IMR-90 (cell line): ENCODE data around the gene LRRC56. TPM values are rescaled to one million over a fixed set of nuclear protein-coding genes. Genes with fewer than 3 reads are reported as not detected.
A peak's percentile ranks its signal among the peaks of the same experiment; 100 is the strongest.

Source experiments
- ATAC-seq: fragments of 200-7000 bp; cut with Tn5 transposase; 2 replicates; pipeline ENCODE4 v1.9.1; 2020; ENCODE audit warnings: low read depth, mild to moderate bottlenecking, moderate library complexity
- BruUV-seq: library from RNA; stranded (reverse); fragments of 400-500 nt; replicated peaks from 2 replicates; lab custom pipeline; 2021; lab: Mats Ljungman, UMichigan
- CTCF ChIA-PET: fragments of 300-600 bp; formaldehyde crosslinking; extraction: SDS; loops from one replicate; lab custom pipeline; 2021; ENCODE audit warnings: antibody characterized with exemption; lab: Yijun Ruan, JAX
- POLR2A ChIA-PET: fragments of 300-600 bp; sonication (Branson Sonifier 250); formaldehyde crosslinking; loops from one replicate; lab custom pipeline; 2022; ENCODE audit warnings: antibody characterized with exemption; ENCODE audit not compliant: unreplicated experiment; lab: Charles Lee
- DNase-seq: peaks from one replicate; pipeline ENCODE4 v3.0.0; 2013
- H2AFZ ChIP-seq: replicated peaks from 2 replicates; pipeline ENCODE3; 2013; ENCODE audit warnings: low read length, mild to moderate bottlenecking; ENCODE audit not compliant: poor library complexity
- H2AK5ac ChIP-seq: 2 replicates; pipeline ENCODE4 v1.6.1; 2013; ENCODE audit warnings: low read depth, low read length, inconsistent platforms
- H2AK9ac ChIP-seq: replicated peaks from 2 replicates; pipeline ENCODE3; 2013; ENCODE audit warnings: mild to moderate bottlenecking, low read depth, low read length, moderate library complexity; ENCODE audit not compliant: poor library complexity
- H2BK120ac ChIP-seq: 2 replicates; pipeline ENCODE4 v1.6.1; 2013; ENCODE audit warnings: low read depth, low read length, inconsistent platforms
- H2BK15ac ChIP-seq: 3 replicates; pipeline ENCODE4 v1.6.1; 2013; ENCODE audit warnings: low read depth, low read length, inconsistent platforms
- H2BK20ac ChIP-seq: 2 replicates; pipeline ENCODE4 v1.6.1; 2013; ENCODE audit warnings: low read depth, mild to moderate bottlenecking, inconsistent platforms, low read length, moderate library complexity
- H2BK5ac ChIP-seq: 2 replicates; pipeline ENCODE4 v1.6.1; 2013; ENCODE audit warnings: mild to moderate bottlenecking, low read depth, low read length, inconsistent platforms; ENCODE audit not compliant: poor library complexity, severe bottlenecking
- H3K14ac ChIP-seq: replicated peaks from 2 replicates; pipeline ENCODE4 v1.6.1; 2013; ENCODE audit warnings: low read depth, low read length, inconsistent platforms
- H3K18ac ChIP-seq: 2 replicates; pipeline ENCODE4 v1.6.1; 2013; ENCODE audit warnings: low read depth, low read length, control low read depth
- H3K23ac ChIP-seq: 2 replicates; pipeline ENCODE4 v1.6.1; 2013; ENCODE audit warnings: low read depth, low read length, inconsistent platforms
- H3K27ac ChIP-seq: 2 replicates; pipeline ENCODE4 v1.5.1; 2013; ENCODE audit warnings: mild to moderate bottlenecking, control low read depth, low read length; ENCODE audit not compliant: insufficient read depth
- H3K27me3 ChIP-seq: 2 replicates; pipeline ENCODE4 v1.6.1; 2013; ENCODE audit warnings: low read length; ENCODE audit not compliant: control insufficient read depth, insufficient read depth
- H3K36me3 ChIP-seq: 2 replicates; pipeline ENCODE4 v1.6.1; 2013; ENCODE audit warnings: low read length, mixed read lengths; ENCODE audit not compliant: control insufficient read depth, insufficient read depth
- H3K4ac ChIP-seq: 2 replicates; pipeline ENCODE4 v1.6.1; 2013; ENCODE audit warnings: low read depth, low read length, inconsistent platforms
- H3K4me1 ChIP-seq: 2 replicates; pipeline ENCODE4 v1.6.1; 2013; ENCODE audit warnings: low read length, mixed read lengths; ENCODE audit not compliant: control insufficient read depth, insufficient read depth
- H3K4me2 ChIP-seq: 2 replicates; pipeline ENCODE4 v1.6.1; 2013; ENCODE audit warnings: low read depth, mild to moderate bottlenecking, control low read depth, low read length, moderate library complexity
- H3K4me3 ChIP-seq: 2 replicates; pipeline ENCODE4 v1.5.1; 2013; ENCODE audit warnings: low read depth, mild to moderate bottlenecking, control low read depth, low read length, moderate library complexity; ENCODE audit not compliant: insufficient read depth
- H3K56ac ChIP-seq: 2 replicates; pipeline ENCODE4 v1.6.1; 2013; ENCODE audit warnings: low read length, inconsistent platforms; ENCODE audit not compliant: insufficient read depth; ENCODE audit errors: extremely low read depth
- H3K79me1 ChIP-seq, 2 experiments: 2 replicates each; pipeline ENCODE4 v1.6.1; 2013; ENCODE audit warnings: low read length in 2 of 2, inconsistent platforms in 1 of 2, low read depth in 1 of 2
- H3K9ac ChIP-seq: 2 replicates; pipeline ENCODE4 v1.6.1; 2013; ENCODE audit warnings: low read depth, low read length, control low read depth
- H3K9me1 ChIP-seq: 2 replicates; pipeline ENCODE4 v1.6.1; 2013; ENCODE audit warnings: low read length, inconsistent platforms; ENCODE audit not compliant: insufficient read depth
- H3K9me3 ChIP-seq: 2 replicates; pipeline ENCODE4 v1.6.1; 2013; ENCODE audit warnings: low read length; ENCODE audit not compliant: control insufficient read depth, insufficient read depth
- H4K20me1 ChIP-seq: 2 replicates; pipeline ENCODE4 v1.6.1; 2013; ENCODE audit warnings: low read length, inconsistent platforms; ENCODE audit not compliant: insufficient read depth
- H4K5ac ChIP-seq: 2 replicates; pipeline ENCODE4 v1.6.1; 2013; ENCODE audit warnings: mild to moderate bottlenecking, low read depth, low read length, control low read depth
- H4K8ac ChIP-seq, 2 experiments: 2 replicates each; pipeline ENCODE4 v1.6.1; 2013; ENCODE audit warnings: low read depth in 2 of 2, low read length in 2 of 2, control low read depth in 1 of 2, inconsistent platforms in 1 of 2
- H4K91ac ChIP-seq: 2 replicates; pipeline ENCODE4 v1.6.1; 2013; ENCODE audit warnings: low read depth, low read length, inconsistent platforms; ENCODE audit not compliant: insufficient read depth
- BHLHE40 ChIP-seq: fragments of 150-350 bp; IDR thresholded peaks from 2 replicates; pipeline ENCODE4 v1.6.1; 2016; ENCODE audit warnings: mild to moderate bottlenecking, low read depth, low read length
- FOS ChIP-seq: fragments of 150-350 bp; IDR thresholded peaks from 2 replicates; pipeline ENCODE4 v1.6.1; 2016; ENCODE audit warnings: low read depth, low read length
- MAZ ChIP-seq: IDR thresholded peaks from 2 replicates; pipeline ENCODE4 v1.6.1; 2012; ENCODE audit warnings: low read depth, mild to moderate bottlenecking, low read length, improper control_type of control experiment, moderate library complexity, borderline replicate concordance
- POLR2A ChIP-seq: IDR thresholded peaks from 2 replicates; pipeline ENCODE4 v1.6.1; 2012; ENCODE audit warnings: mild to moderate bottlenecking, low read depth, low read length
- SMC3 ChIP-seq: fragments of 150-350 bp; IDR thresholded peaks from 2 replicates; pipeline ENCODE4 v1.6.1; 2016; ENCODE audit warnings: low read depth, mild to moderate bottlenecking, antibody characterized with exemption, low read length, moderate library complexity
- WGBS, 2 experiments: methylation state at CpG; one replicate each; pipeline versions ENCODE4 v1.1.5 to v1.1.7; 2013; ENCODE audit warnings: missing lambda C conversion rate in 2 of 2; ENCODE audit not compliant: insufficient read length in 1 of 2; ENCODE audit errors: extremely low coverage in 2 of 2; 5-methylcytosine and 5-hydroxymethylcytosine counted together
- dilution Hi-C: fragments of 300-500 bp; cut with HindIII; formaldehyde crosslinking; loops from one replicate; pipeline ENCODE4 v1.14.3; 2018; ENCODE audit warnings: low sequenced_read_pairs; ENCODE audit not compliant: unreplicated experiment
- in situ Hi-C: fragments of 300-500 bp; cut with MboI; formaldehyde crosslinking; loops from 3 replicates; pipeline ENCODE4 v1.14.3; 2019; ENCODE audit warnings: low sequenced_read_pairs, inconsistent platforms, mixed read lengths
- intact Hi-C: fragments of 100-400 bp; cut with micrococcal nuclease; formaldehyde crosslinking; loops from 2 replicates; pipeline ENCODE4 v1.10.0; 2022
- polyA plus RNA-seq, 3 experiments: library from polyadenylated mRNA; depleted of rRNA; stranded (reverse); fragments of >200 nt; gene quantifications; 2 replicates each; pipeline ENCODE4 v1.2.3, GENCODE V29; 2012; ENCODE audit warnings: low replicate concordance in 1 of 3
- total RNA-seq: library from RNA; depleted of rRNA; stranded (reverse); fragments of >200 nt; gene quantifications from 2 replicates; pipeline ENCODE4 v1.2.3, GENCODE V29; 2012
- TF ChIP-seq, protein P1 (sequence below): conservative IDR thresholded peaks from 2 replicates; pipeline ENCODE4 v1.5.1; 2012; ENCODE audit warnings: mild to moderate bottlenecking, low read depth, low read length, improper control_type of control experiment
- TF ChIP-seq, protein P2 (sequence below): fragments of 150-350 bp; IDR thresholded peaks from 2 replicates; pipeline ENCODE4 v1.6.1; 2017; ENCODE audit warnings: mild to moderate bottlenecking, antibody characterized with exemption, low read length, low read depth

The LRRC56 gene
- total and polyA plus RNA-seq, 2 of the 4 experiments (the other 2 are of a cell fraction): 0.36 to 1.3 TPM

DNA sequence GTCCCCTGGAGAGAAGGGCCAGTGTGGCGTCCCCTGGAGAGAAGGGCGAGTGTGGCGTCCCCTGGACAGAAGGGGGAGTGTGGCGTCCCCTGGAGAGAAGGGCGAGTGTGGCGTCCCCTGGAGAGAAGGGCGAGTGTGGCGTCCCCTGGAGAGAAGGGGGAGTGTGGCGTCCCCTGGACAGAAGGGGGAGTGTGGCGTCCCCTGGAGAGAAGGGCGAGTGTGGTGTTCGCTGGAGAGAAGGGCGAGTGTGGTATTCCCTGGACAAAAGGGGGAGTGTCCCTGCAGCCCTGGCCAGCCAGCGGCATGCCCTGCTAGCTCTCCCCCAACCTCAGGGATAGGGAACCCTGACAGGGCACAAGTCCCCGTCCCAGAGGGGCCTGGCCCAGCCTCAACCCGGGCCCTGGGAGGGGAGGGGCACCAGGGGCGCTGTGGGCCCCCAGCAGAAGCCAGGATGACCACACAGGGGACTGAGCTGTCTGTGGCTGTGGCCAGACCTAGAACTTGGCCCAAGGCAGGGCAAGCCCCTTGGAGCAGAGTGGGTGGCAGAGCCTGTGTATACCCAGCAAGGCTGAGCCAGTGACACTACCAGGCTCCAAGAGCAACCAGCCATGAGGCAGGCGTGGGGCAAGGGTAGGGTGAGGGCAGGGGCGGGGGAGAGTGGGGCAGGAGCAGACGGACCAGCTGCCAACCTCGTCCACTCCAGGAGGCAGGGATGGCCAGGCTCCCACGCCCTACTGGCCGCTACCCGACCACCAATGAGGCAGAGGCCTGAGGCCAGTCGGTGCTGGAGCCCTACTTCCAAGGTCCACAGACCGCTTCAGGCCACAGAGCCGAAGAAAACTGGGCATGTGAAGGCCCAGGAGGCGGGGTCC lies 6.1 kb upstream of the LRRC56 start (continued):
- TF ChIP-seq FOS (no peak), POLR2A (no peak)

DNA sequence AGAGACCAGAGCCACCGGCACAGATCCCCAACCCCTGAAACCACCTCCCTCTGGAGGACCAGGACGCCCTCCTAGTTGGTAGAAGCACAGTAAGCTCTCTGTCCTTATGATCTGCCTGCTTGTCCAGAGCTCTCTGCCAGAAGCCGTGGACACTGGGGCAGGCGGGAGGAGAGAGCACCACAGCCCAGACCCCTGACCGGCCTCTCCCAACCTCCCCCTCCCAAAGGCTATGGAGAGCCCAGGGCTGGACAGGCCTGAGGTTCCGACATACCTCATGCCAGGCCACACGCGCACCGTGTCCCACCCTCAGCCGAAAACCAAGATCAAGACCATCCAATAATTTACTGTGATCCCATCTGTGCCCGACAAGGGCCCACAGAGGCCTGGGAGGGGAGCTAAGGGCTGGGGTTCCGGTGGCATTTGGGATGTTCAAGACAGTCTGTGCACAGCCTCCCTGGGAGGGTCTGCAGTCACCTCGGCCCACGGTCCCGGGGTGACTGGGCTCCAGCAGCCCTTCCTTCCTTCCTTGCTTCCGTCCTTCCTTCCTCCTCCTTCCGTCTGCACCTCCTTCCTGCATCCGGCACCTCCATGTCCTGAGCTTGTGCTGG lies 5.3 kb upstream of the LRRC56 start:
- H3K36me3 ChIP-seq: peaks cover 24% of the 10 kb centered on the region; the same call in 1 of the 2 replicates
- H2BK20ac ChIP-seq: no peak overlapping the region
- peaks cover 2% of the 10 kb centered on the region; the same call in 1 of the 2 replicates for H3K9me1 ChIP-seq
- ATAC-seq (no peak), DNase-seq (no peak)
- peaks cover 8% of the 10 kb centered on the region for H3K4me1 ChIP-seq
- no peak overlapping the region for H3K9ac ChIP-seq
- ChIA-PET POLR2A (no interaction called here), CTCF (no interaction called here)
- H3K4me2 ChIP-seq: no peak overlapping the region
- WGBS, 2 experiments: 93% methylated on average over 3 of the region's 18 CpGs; no CpG with 5 or more reads in 1 of the 2 experiments
- H3K79me1 ChIP-seq: peaks cover 3 to 23% of the 10 kb centered on the region in 2 experiments; a peak in 3 of 4 replicates
- no TSS peak for BruUV-seq
- H4K91ac ChIP-seq: no peak overlapping the region
- H3K27me3 ChIP-seq: no peaks in the 10 kb centered on the region
- no peak overlapping the region for H3K4ac ChIP-seq
- no peak overlapping the region for H4K8ac ChIP-seq
- H3K4me3 ChIP-seq: no peak overlapping the region
- no peak overlapping the region for H2BK120ac ChIP-seq
- H3K27ac ChIP-seq: no peak overlapping the region
- H3K9me3 ChIP-seq: no peaks in the 10 kb centered on the region
- no peak overlapping the region for H2AFZ ChIP-seq
- no peak for TF ChIP-seq SMC3
- TF ChIP-seq POLR2A: no peak
- TF ChIP-seq, protein P1, sequence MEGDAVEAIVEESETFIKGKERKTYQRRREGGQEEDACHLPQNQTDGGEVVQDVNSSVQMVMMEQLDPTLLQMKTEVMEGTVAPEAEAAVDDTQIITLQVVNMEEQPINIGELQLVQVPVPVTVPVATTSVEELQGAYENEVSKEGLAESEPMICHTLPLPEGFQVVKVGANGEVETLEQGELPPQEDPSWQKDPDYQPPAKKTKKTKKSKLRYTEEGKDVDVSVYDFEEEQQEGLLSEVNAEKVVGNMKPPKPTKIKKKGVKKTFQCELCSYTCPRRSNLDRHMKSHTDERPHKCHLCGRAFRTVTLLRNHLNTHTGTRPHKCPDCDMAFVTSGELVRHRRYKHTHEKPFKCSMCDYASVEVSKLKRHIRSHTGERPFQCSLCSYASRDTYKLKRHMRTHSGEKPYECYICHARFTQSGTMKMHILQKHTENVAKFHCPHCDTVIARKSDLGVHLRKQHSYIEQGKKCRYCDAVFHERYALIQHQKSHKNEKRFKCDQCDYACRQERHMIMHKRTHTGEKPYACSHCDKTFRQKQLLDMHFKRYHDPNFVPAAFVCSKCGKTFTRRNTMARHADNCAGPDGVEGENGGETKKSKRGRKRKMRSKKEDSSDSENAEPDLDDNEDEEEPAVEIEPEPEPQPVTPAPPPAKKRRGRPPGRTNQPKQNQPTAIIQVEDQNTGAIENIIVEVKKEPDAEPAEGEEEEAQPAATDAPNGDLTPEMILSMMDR: no peak
- no peak for TF ChIP-seq MAZ
- TF ChIP-seq, protein P2, sequence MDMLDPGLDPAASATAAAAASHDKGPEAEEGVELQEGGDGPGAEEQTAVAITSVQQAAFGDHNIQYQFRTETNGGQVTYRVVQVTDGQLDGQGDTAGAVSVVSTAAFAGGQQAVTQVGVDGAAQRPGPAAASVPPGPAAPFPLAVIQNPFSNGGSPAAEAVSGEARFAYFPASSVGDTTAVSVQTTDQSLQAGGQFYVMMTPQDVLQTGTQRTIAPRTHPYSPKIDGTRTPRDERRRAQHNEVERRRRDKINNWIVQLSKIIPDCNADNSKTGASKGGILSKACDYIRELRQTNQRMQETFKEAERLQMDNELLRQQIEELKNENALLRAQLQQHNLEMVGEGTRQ: no peak
- TF ChIP-seq BHLHE40: no peak
- H3K23ac ChIP-seq: no peak overlapping the region
- no peak overlapping the region for H3K18ac ChIP-seq
- in situ Hi-C loops: no loop called here
- no peak overlapping the region for H3K14ac ChIP-seq
- H4K5ac ChIP-seq: no peak overlapping the region
- no peak overlapping the region for H2AK5ac ChIP-seq
- dilution Hi-C loops: no loop called here
- H2AK9ac ChIP-seq: peak overlapping the region; percentile 57
- peaks cover 24% of the 10 kb centered on the region for H4K20me1 ChIP-seq
- intact Hi-C loops: no loop called here
- H2BK5ac ChIP-seq: no peak overlapping the region
- no peak overlapping the region for H3K56ac ChIP-seq
- H2BK15ac ChIP-seq: no peak overlapping the region
